ENCODE data around the gene HMGN5.

HMGN5 gene, protein sequence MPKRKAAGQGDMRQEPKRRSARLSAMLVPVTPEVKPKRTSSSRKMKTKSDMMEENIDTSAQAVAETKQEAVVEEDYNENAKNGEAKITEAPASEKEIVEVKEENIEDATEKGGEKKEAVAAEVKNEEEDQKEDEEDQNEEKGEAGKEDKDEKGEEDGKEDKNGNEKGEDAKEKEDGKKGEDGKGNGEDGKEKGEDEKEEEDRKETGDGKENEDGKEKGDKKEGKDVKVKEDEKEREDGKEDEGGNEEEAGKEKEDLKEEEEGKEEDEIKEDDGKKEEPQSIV

DNA sequence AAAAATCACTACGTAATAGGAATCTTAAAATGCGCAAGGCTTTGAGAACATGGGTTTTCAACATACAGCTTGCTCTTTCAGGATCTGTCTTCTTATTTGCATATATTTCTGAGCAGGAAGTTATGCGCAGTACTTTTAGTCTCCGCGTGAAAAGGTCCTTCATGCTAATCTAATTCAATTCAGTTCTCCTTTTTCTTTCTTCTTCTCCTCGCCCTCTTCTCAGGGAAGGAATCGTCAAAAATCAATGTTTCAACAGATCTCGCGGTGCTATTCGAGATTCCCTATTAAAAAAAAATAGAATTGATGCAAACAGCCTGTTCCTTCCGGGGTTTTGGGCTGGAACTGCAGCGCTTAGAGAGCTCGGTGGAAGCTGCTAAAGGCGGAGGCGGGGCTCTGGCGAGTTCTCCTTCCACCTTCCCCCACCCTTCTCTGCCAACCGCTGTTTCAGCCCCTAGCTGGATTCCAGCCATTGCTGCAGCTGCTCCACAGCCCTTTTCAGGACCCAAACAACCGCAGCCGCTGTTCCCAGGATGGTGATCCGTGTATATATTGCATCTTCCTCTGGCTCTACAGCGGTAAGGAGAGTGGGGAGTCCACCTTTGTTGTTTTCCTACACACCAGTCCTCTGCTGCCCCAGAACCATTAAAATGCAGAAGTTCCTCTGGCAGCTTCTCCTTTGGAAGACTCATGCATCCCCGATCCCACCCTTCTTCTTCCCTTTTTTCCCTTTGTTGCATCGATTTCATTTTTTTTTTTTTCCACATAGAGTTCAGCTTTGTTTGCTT lies at the start of gene HMGN5, which contains the start of gene SH3BGRL:
HMGN5 (minus strand) TSS at position 243 of the 785 bp plus-strand sequence. CDS start 80,364 bp downstream, outside the sequence.
SH3BGRL (plus strand) TSS at position 432 of the 785 bp plus-strand sequence; CDS start at position 531, 99 bp downstream.
- DNase-seq (ENCODE audit: low read depth), result peak; percentile 87

DNA sequence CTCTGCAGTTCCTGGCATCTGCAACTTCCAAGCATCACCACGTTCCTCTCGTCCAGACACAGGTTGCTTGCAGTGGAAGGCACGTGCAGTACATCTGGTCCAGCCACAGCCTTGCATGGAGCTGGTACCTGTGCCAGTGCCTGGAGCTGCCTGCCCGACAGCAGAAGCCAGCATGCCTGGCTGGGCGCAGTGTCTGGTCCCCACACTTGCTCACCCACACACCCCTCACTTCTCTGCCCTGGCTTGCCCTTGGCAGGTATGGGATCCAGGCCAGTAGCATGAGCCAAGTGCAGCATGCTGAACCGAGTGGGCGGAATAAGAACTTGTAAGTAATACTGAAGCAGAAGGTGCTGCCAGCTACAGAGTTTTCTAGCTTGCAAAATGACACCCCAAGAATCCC lies 40.0 kb upstream of the HMGN5 start:
- DNase-seq (ENCODE audit: low read depth), result no peak

DNA sequence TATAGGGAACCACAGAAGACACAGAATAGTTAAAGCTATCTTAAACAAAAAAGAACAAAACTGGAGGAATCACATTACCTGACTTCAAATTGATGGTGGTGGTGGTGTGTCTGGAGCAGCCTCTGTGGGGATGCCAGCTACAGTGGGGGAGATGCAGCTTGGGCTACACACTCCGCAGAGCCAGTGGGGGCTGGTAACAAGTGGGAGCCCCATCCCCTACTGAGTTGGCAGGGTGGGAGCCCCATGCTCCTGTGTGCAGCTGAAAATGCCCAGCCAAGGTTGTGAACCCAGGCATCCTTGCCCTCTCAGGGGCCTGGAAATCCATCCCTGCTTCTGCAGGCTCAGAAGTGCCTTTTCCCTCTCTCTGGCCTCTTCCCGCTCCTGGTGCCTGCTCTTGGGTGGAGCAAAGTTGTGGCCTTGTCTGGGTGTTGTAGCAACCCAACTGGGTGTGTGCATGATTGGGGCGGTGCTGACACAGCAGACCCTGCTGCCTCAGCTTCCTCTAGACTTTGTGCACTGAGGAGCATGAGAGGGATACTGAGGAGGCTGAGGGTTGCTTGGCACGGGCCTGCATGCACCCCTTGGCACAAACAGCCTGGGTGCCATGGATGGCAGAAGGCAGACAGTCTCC lies 39.1 kb upstream of the HMGN5 start:
- no peak for DNase-seq (ENCODE audit: low read depth)

- no peak for DNase-seq (ENCODE audit: low read depth)
Observed at GRCh38 chrX:81238166-81238565, 36.5 kb upstream of the HMGN5 start.

- no peak for DNase-seq (ENCODE audit: low read depth)
Observed at GRCh38 chrX:81237516-81237915, 35.8 kb upstream of the HMGN5 start.

DNA sequence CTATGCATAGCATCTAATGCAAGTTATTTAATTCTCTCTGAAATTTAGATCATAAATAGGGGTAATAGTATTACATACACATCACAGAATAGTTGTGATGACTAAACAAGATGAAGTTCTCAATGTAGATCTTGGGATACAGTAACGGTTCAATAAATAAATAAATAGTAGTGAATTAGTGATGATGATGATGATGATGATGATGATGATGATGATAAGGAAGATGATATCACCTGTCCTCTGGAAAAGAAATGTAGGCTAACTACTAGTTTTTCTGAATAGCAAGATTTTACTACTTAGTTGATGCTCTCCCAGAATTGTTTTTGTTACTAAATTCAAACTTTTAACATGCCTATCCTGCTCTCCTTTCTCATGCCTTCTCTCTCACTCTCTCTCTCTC lies 30.5 kb upstream of the HMGN5 start:
- no peak for DNase-seq (ENCODE audit: low read depth)

- DNase-seq (ENCODE audit: low read depth), result no peak
Observed at GRCh38 chrX:81231476-81231875, 29.8 kb upstream of the HMGN5 start.

GRCh38 chrX:81229901-81230300 lies 28.2 kb upstream of the HMGN5 start:
- DNase-seq (ENCODE audit: low read depth), result no peak

GRCh38 chrX:81229229-81229628 lies 27.5 kb upstream of the HMGN5 start:
- DNase-seq (ENCODE audit: low read depth), result no peak

- DNase-seq (ENCODE audit: low read depth), result no peak
Observed at GRCh38 chrX:81215685-81216084, 14.0 kb upstream of the HMGN5 start.

GRCh38 chrX:81208916-81209315 lies 7.2 kb upstream of the HMGN5 start:
- no peak for DNase-seq (ENCODE audit: low read depth)

- no peak for DNase-seq (ENCODE audit: low read depth)
Observed at GRCh38 chrX:81206476-81206875, 4.8 kb upstream of the HMGN5 start.

GRCh38 chrX:81205551-81205950 lies 3.8 kb upstream of the HMGN5 start:
- DNase-seq (ENCODE audit: low read depth), result no peak

DNA sequence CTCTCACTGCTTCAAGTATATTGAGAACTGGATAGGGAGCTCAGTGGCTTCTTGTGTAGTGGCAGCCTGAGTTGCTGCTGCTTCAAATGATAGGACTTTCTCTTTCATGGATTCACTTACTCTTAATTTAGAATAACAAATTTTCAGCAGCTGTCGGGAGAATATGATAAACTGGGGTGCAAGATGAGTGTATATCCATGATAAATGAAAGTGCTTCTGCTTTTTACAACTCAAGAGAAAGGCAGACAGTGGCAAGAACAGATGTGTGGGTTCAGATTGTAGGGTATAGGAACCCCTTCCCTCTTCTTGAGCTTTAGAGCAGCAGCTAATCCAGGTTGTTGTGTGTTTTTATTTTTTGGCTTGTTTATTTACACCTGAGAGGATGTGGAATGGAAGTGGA lies 1.2 kb upstream of the HMGN5 start:
- DNase-seq (ENCODE audit: low read depth), result no peak

- DNase-seq (ENCODE audit: low read depth), result no peak
Observed at GRCh38 chrX:81202456-81202819, 725 bp upstream of the HMGN5 start.

DNA sequence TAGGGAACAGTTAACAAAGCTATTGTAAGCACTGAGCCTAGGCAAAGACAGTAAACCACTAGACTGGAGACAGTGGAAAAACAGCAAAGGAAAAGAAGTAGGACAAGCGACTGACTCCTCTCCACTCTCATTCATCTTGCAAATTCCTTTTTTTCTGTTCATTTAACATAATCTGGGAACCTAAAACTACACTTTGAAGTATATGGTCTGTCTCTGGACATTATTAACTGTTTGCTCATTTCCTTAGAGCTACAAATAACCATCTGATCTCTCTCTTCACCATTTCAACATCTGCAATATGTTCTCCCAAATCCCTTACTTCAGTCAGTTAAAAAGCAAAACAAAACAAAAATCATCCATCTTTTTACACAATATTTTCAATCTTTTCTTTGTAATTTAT lies 642 bp downstream of the HMGN5 start:
- no peak for DNase-seq (ENCODE audit: low read depth)

GRCh38 chrX:81195712-81196111 lies 6.0 kb downstream of the HMGN5 start:
- peak; percentile 60 for DNase-seq (ENCODE audit: low read depth)

DNA sequence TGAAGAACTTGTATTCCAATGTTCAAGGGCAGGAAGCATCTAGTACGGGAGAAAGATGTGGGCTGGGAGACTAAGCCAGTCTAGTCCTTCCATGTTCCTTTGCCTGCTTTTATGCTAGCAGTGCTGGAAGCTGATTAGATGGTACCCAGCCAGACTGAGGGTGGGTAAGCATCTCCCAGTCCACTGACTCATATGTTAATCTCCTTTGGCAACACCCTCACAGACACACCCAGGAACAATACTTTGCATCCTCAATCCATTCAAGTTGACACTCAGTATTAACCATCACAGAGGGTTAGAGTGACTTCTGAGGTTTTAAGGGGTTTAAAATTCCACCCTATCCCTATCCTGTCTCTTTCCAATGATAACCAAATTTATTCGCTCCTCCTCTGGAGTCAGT lies 6.5 kb downstream of the HMGN5 start:
- no peak for DNase-seq (ENCODE audit: low read depth)

DNA sequence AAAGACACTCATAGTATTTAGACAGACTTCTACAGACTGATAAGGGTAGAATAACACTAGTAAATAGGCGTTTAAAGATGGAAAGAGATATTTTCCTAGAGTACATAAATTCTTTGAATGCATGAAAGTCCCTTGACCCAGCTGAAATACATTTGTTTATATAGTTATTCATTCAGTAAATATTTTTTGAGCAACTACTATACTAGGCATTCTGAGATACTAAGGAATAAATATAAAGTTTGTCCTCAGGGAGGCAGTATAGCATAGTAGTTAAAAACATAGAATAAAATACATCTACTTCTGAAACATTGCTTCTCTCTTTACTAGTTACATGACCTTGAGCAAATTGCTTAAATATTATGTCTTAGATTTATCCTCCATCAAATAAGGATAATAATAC lies 27.4 kb downstream of the HMGN5 start:
- DNase-seq (ENCODE audit: low read depth), result peak; percentile 24

DNA sequence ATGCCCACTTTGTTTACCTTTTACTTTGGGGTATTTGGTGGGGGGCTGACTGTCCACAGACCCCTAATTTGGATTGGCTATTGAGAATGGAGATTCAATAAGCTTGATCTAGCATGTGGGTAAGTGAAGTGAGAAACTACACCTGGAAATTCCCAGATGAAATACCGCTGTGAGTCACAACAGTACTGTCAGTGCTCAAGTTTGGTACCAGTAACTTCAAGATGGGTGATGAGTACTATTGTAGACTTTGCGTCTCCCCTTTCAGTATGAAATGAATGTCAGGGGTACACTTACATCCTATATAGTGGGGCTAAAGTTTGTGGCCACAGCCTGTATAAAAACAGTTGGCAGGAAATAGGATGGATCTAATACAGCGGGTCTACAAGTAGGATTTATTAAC lies 33.3 kb downstream of the HMGN5 start:
- DNase-seq (ENCODE audit: low read depth), result no peak

- peak; percentile 93 for DNase-seq (ENCODE audit: low read depth)
Observed at GRCh38 chrX:81121513-81122363, 80.0 kb downstream of the HMGN5 start.

DNA sequence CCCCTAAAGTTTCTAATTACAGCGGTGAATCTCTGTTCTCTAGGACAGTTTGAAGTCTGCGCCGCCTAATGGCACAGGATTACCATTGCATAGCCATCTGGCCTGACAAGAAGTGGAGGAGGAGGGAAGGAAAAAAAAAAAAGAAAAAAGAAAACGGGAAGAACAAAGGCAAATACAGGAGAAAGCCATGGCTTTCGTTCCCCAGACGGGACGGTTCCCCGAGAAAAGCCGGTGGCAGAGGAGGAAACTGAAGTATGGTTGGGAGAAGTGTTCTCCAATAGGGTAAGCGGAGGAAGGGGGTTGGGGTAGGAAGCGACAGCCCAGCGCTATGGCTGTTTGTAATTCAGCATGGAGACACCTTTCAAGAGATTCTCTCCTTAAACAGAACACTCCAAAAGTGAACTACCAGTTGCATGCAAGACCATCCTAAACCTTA lies 80.8 kb downstream of the HMGN5 start:
- peak; percentile 59 for DNase-seq (ENCODE audit: low read depth)
